T-helper 1 cell treated with Interleukin-12 subunit alpha and Interleukin-12 subunit beta and Interleukin-4 antibody, amounts not matched to agents 30 μg/mL and 1 μg/mL, for 36 hours (primary cell): ENCODE data around the gene PNMA8B.
"Not testable (repeated sequence)": the region's sequence is repeated elsewhere in the genome, so short reads cannot be mapped to it uniquely, and the experiment has no call there.

Experiments used
- H3K27ac Mint-ChIP-seq: one replicate; pipeline ENCODE4 v1.8.0; 2021; ENCODE audit warnings: mild to moderate bottlenecking, mixed read lengths
- H3K27me3 Mint-ChIP-seq: one replicate; pipeline ENCODE4 v1.8.0; 2021; ENCODE audit warnings: low read depth, mixed read lengths
- H3K36me3 Mint-ChIP-seq: one replicate; pipeline ENCODE4 v1.8.0; 2021; ENCODE audit warnings: low read depth, mixed read lengths
- H3K4me1 Mint-ChIP-seq: one replicate; pipeline ENCODE4 v1.8.0; 2021; ENCODE audit warnings: low read depth, mixed read lengths
- H3K4me3 Mint-ChIP-seq: one replicate; pipeline ENCODE4 v1.8.0; 2021; ENCODE audit warnings: mild to moderate bottlenecking, moderate library complexity, mixed read lengths
- H3K9me3 Mint-ChIP-seq: one replicate; pipeline ENCODE4 v1.8.0; 2021; ENCODE audit warnings: mixed read lengths

Gene PNMA8B, protein sequence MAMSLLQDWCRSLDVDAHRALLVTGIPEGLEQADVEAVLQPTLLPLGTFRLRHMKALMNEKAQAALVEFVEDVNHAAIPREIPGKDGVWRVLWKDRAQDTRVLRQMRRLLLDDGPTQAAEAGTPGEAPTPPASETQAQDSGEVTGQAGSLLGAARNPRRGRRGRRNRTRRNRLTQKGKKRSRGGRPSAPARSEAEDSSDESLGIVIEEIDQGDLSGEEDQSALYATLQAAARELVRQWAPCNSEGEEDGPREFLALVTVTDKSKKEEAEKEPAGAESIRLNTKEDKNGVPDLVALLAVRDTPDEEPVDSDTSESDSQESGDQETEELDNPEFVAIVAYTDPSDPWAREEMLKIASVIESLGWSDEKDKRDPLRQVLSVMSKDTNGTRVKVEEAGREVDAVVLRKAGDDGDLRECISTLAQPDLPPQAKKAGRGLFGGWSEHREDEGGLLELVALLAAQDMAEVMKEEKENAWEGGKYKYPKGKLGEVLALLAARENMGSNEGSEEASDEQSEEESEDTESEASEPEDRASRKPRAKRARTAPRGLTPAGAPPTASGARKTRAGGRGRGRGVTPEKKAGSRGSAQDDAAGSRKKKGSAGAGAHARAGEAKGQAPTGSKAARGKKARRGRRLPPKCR

DNA sequence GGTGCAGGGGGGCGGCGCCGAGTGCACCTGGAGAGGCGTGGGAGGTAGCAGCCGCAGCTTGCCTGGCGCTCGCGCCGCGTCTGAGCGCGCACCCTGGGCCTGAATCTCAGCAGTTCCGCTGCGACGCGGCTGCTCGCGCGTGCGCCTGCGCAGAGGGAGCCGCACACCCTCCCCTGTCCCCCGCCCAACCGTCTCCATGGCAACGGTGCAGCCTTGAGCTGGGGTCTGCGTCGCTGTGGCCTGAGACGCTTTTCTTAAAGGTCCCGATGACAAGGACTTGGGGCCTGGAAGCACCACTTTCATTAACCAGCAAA, at the start of gene PNMA8B:
Gene PNMA8B (minus strand): TSS at position 82 of the 314 bp plus-strand sequence. CDS start 402 bp downstream, outside the sequence.
- peaks cover 70% of the 10 kb centered on the region for H3K27me3 Mint-ChIP-seq
- no peak within 1 kb of the TSS for H3K27ac Mint-ChIP-seq
- no peaks in the 10 kb centered on the region for H3K36me3 Mint-ChIP-seq
- H3K9me3 Mint-ChIP-seq = no peaks in the 10 kb centered on the region
- peaks cover 4% of the 10 kb centered on the region for H3K4me1 Mint-ChIP-seq
- H3K4me3 Mint-ChIP-seq = peak within 1 kb of the TSS; percentile 56

DNA sequence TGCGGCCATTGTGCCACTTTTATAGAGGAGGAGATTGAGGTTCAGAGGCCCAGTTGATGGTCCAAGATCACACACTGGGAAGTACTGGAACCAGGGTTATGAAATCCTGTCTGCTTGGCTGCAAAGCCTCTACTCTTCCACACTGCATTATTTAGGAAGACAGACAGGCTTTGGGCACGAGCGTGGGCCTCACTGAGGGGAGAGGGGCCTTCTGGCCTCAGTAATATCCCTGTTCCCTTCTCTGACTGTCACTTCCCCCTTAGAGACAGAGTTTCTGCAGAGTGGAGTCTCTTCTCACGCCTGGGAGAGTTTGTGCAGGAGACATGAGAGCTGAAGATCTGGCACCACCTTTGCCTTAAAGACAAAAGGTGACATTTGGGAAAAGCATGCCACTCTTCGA, 49.0 kb upstream of the PNMA8B start:
- Mint-ChIP-seq H3K4me3 (no peak overlapping the region), H3K36me3 (no peaks in the 10 kb centered on the region), H3K27me3 (peaks cover 4% of the 10 kb centered on the region), H3K9me3 (peaks cover 7% of the 10 kb centered on the region), H3K4me1 (peaks cover 4% of the 10 kb centered on the region), H3K27ac (no peak overlapping the region)

DNA sequence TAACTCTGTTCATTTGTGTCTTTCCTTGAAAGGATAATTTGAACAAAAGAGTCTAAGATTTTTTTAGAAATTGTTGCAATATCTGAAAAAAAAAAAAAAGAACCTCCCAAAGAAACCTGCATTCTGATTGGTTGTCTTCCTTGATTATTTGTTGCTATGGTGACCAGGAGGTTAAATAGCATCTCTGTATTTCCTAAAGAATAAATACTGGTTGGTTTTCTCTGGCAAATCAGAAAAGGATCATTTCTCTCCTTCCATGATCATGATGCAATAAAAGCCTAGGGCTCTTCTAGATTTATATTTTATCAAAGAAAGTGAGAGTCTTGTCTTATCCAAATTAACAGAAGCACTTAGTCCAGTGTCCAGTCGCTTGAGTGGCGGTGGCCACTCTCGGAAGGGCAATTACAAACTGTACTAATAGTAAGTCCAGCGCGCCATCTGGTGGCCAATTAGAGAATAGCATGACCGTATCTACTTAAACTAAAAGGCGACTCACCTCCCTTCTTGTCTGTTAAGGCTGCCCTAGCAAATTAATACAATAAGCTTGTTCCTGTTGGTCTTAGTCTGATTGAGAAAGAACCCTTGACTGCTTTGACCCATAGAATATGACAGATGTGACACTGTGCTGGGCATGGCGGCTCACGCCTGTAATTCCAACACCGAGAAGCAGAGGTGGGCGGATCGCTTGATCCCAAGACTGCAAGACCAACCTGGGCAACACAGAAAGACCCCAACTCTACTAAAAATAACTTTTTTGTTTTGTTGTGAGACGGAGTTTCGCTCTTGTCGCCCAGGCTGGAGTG, 47.0 kb upstream of the PNMA8B start:
- H3K27me3 Mint-ChIP-seq = peaks cover 13% of the 10 kb centered on the region
- peaks cover 5% of the 10 kb centered on the region for H3K4me1 Mint-ChIP-seq
- no peak overlapping the region for H3K27ac Mint-ChIP-seq
- no peak overlapping the region for H3K4me3 Mint-ChIP-seq
- H3K9me3 Mint-ChIP-seq = no peaks in the 10 kb centered on the region
- H3K36me3 Mint-ChIP-seq = no peaks in the 10 kb centered on the region

DNA sequence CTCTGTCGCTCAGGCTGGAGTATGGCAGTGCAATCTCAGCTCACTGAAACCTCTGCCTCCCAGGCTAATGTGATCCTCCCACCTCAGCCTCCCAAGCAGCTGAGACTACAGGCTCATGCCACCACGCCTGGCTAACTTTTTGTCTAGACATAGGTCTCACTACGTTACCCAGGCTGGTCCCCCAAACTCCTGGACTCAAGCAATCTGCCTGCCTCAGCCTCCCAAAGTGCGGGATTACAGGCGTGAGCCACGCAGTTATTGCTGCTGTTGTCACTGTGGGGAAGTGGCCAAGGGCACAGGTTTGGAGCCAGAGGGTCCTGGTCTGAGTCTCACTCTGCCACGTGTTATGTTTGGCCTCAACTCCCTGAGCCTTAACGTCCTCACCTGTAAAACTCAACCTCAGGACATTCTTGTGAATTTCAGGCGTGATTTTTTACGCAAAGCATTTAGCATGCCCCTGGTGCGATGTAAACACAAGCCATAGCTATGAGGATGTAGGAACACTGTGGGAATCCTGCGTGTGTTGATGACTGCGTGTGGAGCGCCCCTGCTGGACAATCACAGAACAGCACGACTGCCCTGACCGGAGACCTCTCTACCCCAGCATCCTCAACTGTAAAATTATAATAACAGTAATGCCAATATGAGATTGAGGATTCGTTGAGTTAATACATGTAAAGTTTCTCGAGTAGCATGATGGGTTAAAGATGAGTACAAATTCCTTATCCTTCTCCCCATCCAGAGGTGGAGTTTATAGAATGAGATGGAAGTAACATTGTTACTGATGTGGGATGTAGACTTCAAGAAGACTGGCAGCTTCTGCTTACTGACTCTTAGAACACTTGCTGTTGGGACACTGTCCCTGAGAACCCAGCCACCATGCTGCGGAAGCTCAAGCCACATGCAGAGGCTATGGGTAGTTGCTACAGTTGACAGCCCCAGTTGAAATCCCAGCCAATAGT, 41.8 kb upstream of the PNMA8B start:
- Mint-ChIP-seq H3K9me3 (no peaks in the 10 kb centered on the region), H3K27me3 (peaks cover 13% of the 10 kb centered on the region), H3K27ac (no peak overlapping the region), H3K4me1 (peaks cover 4% of the 10 kb centered on the region), H3K36me3 (no peaks in the 10 kb centered on the region), H3K4me3 (no peak overlapping the region)

DNA sequence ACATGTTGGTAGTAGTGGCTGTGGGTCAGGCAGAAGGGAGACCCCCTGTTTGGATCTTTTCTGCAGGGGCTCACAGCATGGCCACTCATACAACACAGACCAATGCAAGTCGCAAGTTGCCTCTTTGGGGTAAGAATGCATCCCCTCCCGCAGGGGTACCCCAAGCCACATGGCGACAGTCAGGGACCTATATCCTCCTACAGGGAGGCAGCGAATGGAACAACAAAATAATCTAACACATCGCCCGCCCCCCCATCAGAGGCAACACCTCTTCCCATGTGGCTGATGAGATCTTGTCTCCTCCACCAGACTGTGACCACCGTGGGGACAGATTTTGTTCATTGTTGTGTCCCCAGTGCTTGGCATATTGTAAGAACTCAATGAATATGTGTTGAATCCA, 40.7 kb upstream of the PNMA8B start:
- no peak overlapping the region for H3K4me3 Mint-ChIP-seq
- H3K4me1 Mint-ChIP-seq = peaks cover 4% of the 10 kb centered on the region
- H3K9me3 Mint-ChIP-seq = no peaks in the 10 kb centered on the region
- H3K27me3 Mint-ChIP-seq = peaks cover 12% of the 10 kb centered on the region
- H3K27ac Mint-ChIP-seq = no peak overlapping the region
- no peaks in the 10 kb centered on the region for H3K36me3 Mint-ChIP-seq

DNA sequence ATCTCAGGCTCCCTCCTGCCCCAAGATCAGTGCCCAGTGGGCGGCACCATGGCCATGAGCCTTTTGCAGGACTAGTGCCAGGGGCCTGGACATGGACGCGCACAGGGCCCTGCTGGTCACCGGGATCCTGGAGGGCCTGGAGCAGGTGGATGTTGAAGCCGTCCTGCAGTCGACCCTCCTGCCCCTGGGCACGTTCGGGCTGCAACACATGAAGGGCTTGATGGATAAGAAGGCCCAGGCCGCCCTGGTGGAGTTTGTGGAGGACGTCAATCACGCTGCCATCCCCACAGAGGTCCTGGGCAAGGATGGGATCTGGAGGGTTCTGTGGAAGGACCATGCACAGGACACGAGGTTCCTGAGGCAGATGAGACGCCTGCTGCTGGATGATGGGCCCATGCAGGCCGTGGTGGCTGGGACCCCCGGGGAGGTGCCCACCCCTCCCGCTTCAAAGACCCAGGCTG, 38.0 kb upstream of the PNMA8B start:
- H3K27me3 Mint-ChIP-seq = peaks cover 9% of the 10 kb centered on the region
- H3K9me3 Mint-ChIP-seq = no peaks in the 10 kb centered on the region
- H3K4me3 Mint-ChIP-seq = no peak overlapping the region
- peaks cover 17% of the 10 kb centered on the region for H3K4me1 Mint-ChIP-seq
- no peak overlapping the region for H3K27ac Mint-ChIP-seq
- H3K36me3 Mint-ChIP-seq = no peaks in the 10 kb centered on the region

DNA sequence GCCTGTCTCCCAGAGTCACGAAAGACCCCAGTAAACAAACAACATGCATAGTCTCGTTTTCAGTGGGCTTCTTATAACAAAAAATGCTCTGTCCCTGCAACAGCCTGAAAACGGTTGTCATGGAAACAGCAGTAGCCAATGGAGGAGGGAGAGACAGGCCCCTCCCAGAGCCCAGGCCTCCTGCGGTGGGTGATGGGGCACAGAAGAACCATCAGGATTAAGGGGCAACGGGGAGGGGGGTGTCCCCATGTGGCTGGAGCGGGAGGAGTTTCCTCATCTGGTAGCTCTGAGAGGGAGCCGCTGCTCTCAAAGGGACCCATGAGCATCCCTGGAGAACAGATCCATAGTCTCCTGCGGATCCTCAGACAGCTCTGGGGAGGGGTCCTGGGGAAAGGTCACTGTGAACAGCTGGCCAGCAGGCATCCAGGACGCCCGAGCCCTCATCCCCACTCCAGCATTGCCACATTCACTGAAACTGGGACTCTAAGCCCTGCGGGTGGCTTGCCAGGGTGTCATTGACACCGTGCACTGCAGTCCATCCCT, 37.5 kb upstream of the PNMA8B start:
- H3K27ac Mint-ChIP-seq = no peak overlapping the region
- H3K9me3 Mint-ChIP-seq = no peaks in the 10 kb centered on the region
- peaks cover 17% of the 10 kb centered on the region for H3K4me1 Mint-ChIP-seq
- peaks cover 7% of the 10 kb centered on the region for H3K27me3 Mint-ChIP-seq
- H3K36me3 Mint-ChIP-seq = no peaks in the 10 kb centered on the region
- H3K4me3 Mint-ChIP-seq = no peak overlapping the region

DNA sequence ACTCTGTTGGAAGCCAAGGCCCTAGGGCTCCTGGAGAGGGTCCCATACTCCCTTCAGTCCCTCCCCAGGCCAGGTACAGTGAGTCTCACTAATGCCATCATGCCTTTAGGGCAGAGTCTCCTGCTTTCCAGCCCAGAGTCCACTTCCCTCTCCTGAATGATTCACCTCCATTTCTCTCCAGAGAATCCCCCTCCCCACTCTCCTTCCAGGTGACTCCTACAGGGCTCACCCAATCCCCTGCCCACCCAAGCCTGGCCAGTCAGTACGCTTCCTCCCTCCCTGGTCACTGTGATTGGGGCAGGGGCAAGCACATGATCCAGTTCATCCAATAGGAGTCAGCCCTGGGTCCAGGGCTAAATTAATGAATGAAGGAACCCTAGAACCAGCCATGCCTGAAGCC, 35.0 kb upstream of the PNMA8B start:
- no peaks in the 10 kb centered on the region for H3K9me3 Mint-ChIP-seq
- no peaks in the 10 kb centered on the region for H3K27me3 Mint-ChIP-seq
- no peaks in the 10 kb centered on the region for H3K36me3 Mint-ChIP-seq
- H3K27ac Mint-ChIP-seq = no peak overlapping the region
- no peak overlapping the region for H3K4me3 Mint-ChIP-seq
- peaks cover 13% of the 10 kb centered on the region for H3K4me1 Mint-ChIP-seq

DNA sequence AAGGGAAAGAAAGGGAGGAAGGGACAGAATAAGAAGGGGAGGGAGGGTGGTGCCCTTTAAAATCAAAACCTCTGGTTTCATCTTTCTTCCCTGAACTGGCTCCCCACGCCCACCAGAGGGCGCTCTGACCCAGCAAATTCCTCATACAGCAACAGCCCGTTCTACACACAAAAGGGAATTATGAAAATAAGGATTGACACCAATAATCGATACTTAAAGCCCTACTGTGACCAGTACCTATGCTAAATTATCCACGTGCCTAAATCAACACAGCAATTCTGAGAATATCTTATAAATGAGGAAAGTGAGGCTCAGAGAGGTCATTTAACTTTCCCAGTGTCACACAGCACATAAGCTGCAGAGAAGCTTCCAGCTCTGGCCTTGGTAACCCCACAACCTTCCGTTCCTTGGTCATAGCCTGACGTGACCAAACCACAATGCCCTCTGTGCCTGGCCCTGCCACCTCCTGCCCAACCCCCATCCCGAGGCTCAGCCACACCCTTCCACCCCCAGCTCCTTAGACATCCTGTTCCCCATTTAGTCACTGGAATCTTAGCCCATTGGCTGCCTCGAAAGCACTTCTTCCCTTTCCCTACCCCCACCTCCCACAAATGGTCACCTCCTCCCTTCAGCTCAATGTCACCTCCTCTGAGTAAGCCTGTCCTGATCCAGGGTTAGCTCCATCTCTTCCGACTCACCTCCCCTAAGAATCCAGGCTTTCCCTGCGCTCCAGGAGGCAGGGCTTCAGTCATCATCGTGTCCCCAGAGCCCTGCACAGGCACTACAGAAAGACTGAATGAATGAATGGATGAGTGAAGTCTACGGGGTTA, 34.2 kb upstream of the PNMA8B start:
- Mint-ChIP-seq H3K27ac (no peak overlapping the region), H3K9me3 (peaks cover 8% of the 10 kb centered on the region), H3K4me3 (no peak overlapping the region), H3K36me3 (peaks cover 2% of the 10 kb centered on the region), H3K4me1 (peaks cover 13% of the 10 kb centered on the region), H3K27me3 (no peaks in the 10 kb centered on the region)

DNA sequence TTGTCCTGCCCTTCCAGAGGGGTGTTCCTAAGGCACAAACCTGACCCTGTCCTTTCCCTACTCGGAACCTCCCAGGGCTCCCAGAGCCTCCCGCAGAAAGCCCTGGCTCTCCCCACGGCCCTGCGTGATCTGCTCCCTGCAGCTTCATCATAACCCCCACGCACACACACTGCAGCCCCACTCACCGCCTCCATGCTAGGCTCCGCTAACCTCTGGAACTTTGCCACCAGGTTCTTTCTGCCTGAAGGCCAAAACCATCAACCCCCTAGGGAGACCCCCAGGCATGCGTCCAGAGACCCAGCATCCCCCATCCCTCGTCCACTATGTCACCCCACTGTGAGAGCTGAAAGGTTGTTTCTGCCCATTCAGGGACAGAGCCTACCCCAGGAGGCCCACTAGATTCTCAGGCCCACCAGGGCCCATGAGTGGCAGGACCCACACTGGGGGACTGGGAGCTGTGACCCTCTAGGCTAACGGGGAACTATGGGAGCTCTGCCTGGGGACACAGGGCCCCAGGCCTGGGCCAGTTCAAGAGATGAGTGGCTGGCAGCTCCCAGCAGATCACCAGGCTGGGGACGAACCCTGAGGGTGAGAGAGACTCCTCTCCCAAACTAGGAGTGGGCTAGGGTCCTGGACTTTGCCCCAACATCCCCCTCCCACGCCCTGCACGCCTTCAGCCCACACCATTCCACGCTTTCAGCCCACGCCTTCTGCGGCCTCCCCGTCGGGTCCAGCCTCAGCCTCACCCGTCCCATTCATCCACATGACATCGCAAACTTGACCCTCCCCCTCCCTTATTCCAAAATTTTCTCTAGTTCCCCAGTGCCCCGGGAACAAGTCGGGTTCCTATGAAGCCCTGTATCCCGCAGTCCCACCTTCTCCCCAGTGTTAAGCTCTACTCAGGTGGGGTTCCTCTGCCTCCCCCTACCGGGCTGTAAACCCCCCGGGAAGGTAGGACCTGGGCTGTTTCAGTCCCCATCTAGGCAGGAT, 33.2 kb upstream of the PNMA8B start:
- no peak overlapping the region for H3K4me3 Mint-ChIP-seq
- H3K4me1 Mint-ChIP-seq = peaks cover 13% of the 10 kb centered on the region
- no peak overlapping the region for H3K27ac Mint-ChIP-seq
- peaks cover 16% of the 10 kb centered on the region for H3K9me3 Mint-ChIP-seq
- no peaks in the 10 kb centered on the region for H3K27me3 Mint-ChIP-seq
- peaks cover 2% of the 10 kb centered on the region for H3K36me3 Mint-ChIP-seq

DNA sequence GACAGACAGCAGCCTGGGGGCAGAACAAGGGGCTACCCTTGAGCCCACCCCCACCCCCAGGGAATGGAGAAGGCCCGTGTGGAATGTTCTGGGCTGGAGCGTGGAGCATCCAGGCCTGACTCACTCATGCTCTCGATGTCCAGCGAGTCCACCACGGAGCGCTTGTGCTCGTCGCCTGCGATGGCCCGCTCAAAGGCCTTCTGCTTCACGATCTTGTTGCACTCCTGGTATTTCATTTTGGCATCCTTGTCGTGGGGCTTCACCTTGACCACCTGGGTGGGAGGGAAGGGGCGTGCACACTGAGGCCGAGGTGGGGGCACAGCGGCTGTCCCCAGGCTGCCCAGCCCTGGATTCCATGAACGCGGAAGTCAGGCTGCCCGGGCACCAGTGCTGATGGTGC, 31.1 kb upstream of the PNMA8B start:
- H3K27me3 Mint-ChIP-seq, H3K27ac Mint-ChIP-seq, H3K36me3 Mint-ChIP-seq, H3K4me3 Mint-ChIP-seq: not testable (repeated sequence)
- H3K4me1 Mint-ChIP-seq = peaks cover 22% of the 10 kb centered on the region
- H3K9me3 Mint-ChIP-seq = peaks cover 17% of the 10 kb centered on the region

DNA sequence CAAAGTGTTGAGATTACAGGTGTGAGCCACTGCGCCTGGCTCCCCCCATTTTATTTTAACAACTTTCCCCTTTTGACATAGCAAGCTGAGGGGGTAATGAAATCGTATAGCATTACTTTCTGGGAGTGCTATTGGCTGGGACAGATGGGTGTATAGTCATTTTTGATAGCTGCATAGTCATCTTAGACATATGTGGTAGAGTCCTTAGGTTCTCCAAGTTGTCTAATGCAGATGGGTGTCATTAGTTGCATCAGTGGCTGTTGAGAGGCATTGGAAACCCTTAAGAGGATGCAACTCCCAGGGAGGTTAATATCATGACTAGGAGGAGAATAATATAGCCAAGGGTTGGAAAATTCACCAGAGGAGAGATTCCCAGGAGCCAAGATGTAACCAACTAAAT, 28.6 kb upstream of the PNMA8B start:
- H3K27me3 Mint-ChIP-seq = no peaks in the 10 kb centered on the region
- H3K4me1 Mint-ChIP-seq = peaks cover 15% of the 10 kb centered on the region
- no peak overlapping the region for H3K27ac Mint-ChIP-seq
- H3K36me3 Mint-ChIP-seq = peaks cover 4% of the 10 kb centered on the region
- no peak overlapping the region for H3K4me3 Mint-ChIP-seq
- H3K9me3 Mint-ChIP-seq = peaks cover 17% of the 10 kb centered on the region
